ENCODE data around the gene ABCD3.

Gene ABCD3

DNA sequence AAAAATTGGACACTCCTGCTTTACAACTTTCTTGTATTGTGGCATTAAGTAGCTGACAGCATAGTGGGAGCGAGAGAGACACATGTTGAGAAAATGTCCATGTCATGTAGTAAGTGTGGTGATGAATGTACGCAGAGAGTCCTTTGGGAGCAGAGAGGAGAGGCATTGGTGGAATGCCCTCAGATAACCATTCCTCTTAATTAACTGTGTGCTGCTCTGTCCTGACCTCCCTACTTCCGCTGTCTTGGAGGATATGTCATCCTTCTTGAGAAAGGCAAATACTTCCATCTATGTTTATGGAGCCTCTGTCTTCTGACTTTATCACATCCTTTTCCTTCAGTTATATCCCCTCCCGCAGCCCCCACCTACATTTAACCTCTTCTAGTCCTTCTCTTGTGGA is 85.0 kb downstream of the ABCD3 start:
- H3K9me3 ChIP-seq (replicated peaks; ENCODE audit: insufficient read depth, low read length): no peaks in the 10 kb centered on the region
- no peaks in the 10 kb centered on the region for H3K36me3 ChIP-seq (replicated peaks; ENCODE audit: insufficient read depth, low read length)
- no peak overlapping the region for H3K27ac ChIP-seq (ENCODE audit: low read length)
- H3K4me3 ChIP-seq (ENCODE audit: low read length): no peak overlapping the region
- H3K4me1 ChIP-seq (ENCODE audit: low read length): no peaks in the 10 kb centered on the region
- DNase-seq: no peak
- no peaks in the 10 kb centered on the region for H3F3A ChIP-seq (ENCODE audit: insufficient read depth, low read length)
- H3K79me2 ChIP-seq (ENCODE audit: low read length): no peaks in the 10 kb centered on the region
- H4K20me1 ChIP-seq (ENCODE audit: insufficient read depth, low read length): no peaks in the 10 kb centered on the region
- no peak overlapping the region for H2AFZ ChIP-seq (ENCODE audit: low read length)
- TF ChIP-seq EZH2phosphoT487 (IDR thresholded peaks at IDR 0.05; ENCODE audit: low read length) (no peak), EZH2 (optimal IDR thresholded peaks at IDR 0.05; ENCODE audit: low read depth, low read length) (no peak)
- TF ChIP-seq, protein P1, sequence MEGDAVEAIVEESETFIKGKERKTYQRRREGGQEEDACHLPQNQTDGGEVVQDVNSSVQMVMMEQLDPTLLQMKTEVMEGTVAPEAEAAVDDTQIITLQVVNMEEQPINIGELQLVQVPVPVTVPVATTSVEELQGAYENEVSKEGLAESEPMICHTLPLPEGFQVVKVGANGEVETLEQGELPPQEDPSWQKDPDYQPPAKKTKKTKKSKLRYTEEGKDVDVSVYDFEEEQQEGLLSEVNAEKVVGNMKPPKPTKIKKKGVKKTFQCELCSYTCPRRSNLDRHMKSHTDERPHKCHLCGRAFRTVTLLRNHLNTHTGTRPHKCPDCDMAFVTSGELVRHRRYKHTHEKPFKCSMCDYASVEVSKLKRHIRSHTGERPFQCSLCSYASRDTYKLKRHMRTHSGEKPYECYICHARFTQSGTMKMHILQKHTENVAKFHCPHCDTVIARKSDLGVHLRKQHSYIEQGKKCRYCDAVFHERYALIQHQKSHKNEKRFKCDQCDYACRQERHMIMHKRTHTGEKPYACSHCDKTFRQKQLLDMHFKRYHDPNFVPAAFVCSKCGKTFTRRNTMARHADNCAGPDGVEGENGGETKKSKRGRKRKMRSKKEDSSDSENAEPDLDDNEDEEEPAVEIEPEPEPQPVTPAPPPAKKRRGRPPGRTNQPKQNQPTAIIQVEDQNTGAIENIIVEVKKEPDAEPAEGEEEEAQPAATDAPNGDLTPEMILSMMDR (IDR thresholded peaks at IDR 0.05; ENCODE audit: low read length): no peak
- H3K9ac ChIP-seq (ENCODE audit: low read length): no peak overlapping the region
- no peaks in the 10 kb centered on the region for H3K9me2 ChIP-seq (replicated peaks; ENCODE audit: insufficient read depth, low read length)
- no peaks in the 10 kb centered on the region for H3K27me3 ChIP-seq (replicated peaks; ENCODE audit: insufficient read depth, low read length)
- H3K4me2 ChIP-seq (ENCODE audit: low read depth, low read length): no peak overlapping the region

DNA sequence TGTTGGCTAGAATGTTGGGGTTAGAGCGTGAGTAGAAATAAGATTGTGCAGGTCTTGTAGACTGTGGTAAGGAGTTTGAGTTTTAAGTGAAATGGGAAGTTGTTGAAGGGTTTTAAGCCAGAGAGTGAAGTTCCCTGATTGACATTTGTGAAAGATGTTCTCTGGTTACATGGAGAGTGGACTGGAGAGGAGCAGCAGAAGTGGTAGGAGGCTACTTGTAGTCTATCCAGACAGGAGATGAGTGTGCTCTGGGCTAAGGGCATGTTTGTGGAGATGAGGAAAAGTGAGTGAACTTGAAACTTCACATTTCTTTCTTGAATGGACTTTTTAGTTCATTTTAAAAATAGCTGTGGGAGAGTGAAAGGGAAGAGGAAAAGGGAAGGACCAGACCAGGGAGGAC is 86.4 kb downstream of the ABCD3 start:
- Histone ChIP-seq H3K4me2 (ENCODE audit: low read depth, low read length) (no peak overlapping the region), H3K9me3 (replicated peaks; ENCODE audit: insufficient read depth, low read length) (no peaks in the 10 kb centered on the region), H3K27me3 (replicated peaks; ENCODE audit: insufficient read depth, low read length) (no peaks in the 10 kb centered on the region), H3K79me2 (ENCODE audit: low read length) (no peaks in the 10 kb centered on the region), H3K9me2 (replicated peaks; ENCODE audit: insufficient read depth, low read length) (no peaks in the 10 kb centered on the region), H3K4me3 (ENCODE audit: low read length) (no peak overlapping the region), H3F3A (ENCODE audit: insufficient read depth, low read length) (no peaks in the 10 kb centered on the region), H2AFZ (ENCODE audit: low read length) (no peak overlapping the region), H4K20me1 (ENCODE audit: insufficient read depth, low read length) (no peaks in the 10 kb centered on the region), H3K27ac (ENCODE audit: low read length) (no peak overlapping the region), H3K9ac (ENCODE audit: low read length) (no peak overlapping the region), H3K36me3 (replicated peaks; ENCODE audit: insufficient read depth, low read length) (no peaks in the 10 kb centered on the region), H3K4me1 (ENCODE audit: low read length) (no peaks in the 10 kb centered on the region)
- no peak for TF ChIP-seq EZH2 (optimal IDR thresholded peaks at IDR 0.05; ENCODE audit: low read depth, low read length)
- no peak for TF ChIP-seq EZH2phosphoT487 (IDR thresholded peaks at IDR 0.05; ENCODE audit: low read length)
- TF ChIP-seq, protein P1 (IDR thresholded peaks at IDR 0.05; ENCODE audit: low read length): no peak
- DNase-seq: no peak

- Histone ChIP-seq H3K79me2 (ENCODE audit: low read length) (no peaks in the 10 kb centered on the region), H4K20me1 (ENCODE audit: insufficient read depth, low read length) (no peaks in the 10 kb centered on the region), H3K4me1 (ENCODE audit: low read length) (no peaks in the 10 kb centered on the region), H3K9ac (ENCODE audit: low read length) (no peak overlapping the region), H3K27ac (ENCODE audit: low read length) (no peak overlapping the region), H3K9me3 (replicated peaks; ENCODE audit: insufficient read depth, low read length) (no peaks in the 10 kb centered on the region), H3K4me3 (ENCODE audit: low read length) (no peak overlapping the region), H3K4me2 (ENCODE audit: low read depth, low read length) (no peak overlapping the region), H3K36me3 (replicated peaks; ENCODE audit: insufficient read depth, low read length) (no peaks in the 10 kb centered on the region), H3F3A (ENCODE audit: insufficient read depth, low read length) (no peaks in the 10 kb centered on the region), H3K27me3 (replicated peaks; ENCODE audit: insufficient read depth, low read length) (no peaks in the 10 kb centered on the region), H2AFZ (ENCODE audit: low read length) (no peak overlapping the region), H3K9me2 (replicated peaks; ENCODE audit: insufficient read depth, low read length) (no peaks in the 10 kb centered on the region)
- TF ChIP-seq EZH2phosphoT487 (IDR thresholded peaks at IDR 0.05; ENCODE audit: low read length): no peak
- TF ChIP-seq EZH2 (optimal IDR thresholded peaks at IDR 0.05; ENCODE audit: low read depth, low read length): no peak
- TF ChIP-seq, protein P1 (IDR thresholded peaks at IDR 0.05; ENCODE audit: low read length): no peak
- DNase-seq: no peak
These were observed 94.6 kb downstream of the ABCD3 start for GRCh38 chr1:94512816-94513215.

Measured in MM.1S (cell line).